Brain microvascular endothelial cell (primary cell): Measurements from ENCODE around the gene MCUR1.
"Not testable (repeated sequence)": the region's sequence is repeated elsewhere in the genome, so short reads cannot be mapped to it uniquely, and the experiment has no call there.

Experiments used
- DNase-seq: peaks from one replicate; pipeline ENCODE4 v3.0.0-alpha.2; 2020
- H3K27ac ChIP-seq: fragments of 250-450 bp; sonication (Bioruptor Pico); 2 replicates; pipeline ENCODE4 v1.5.1; 2020; ENCODE audit warnings: mild to moderate bottlenecking, moderate library complexity
- H3K27me3 ChIP-seq: fragments of 250-450 bp; sonication (Bioruptor Pico); replicated peaks from 2 replicates; pipeline ENCODE4 v1.5.1; 2020; ENCODE audit warnings: mild to moderate bottlenecking
- H3K36me3 ChIP-seq: fragments of 250-450 bp; sonication (Bioruptor Pico); replicated peaks from 2 replicates; pipeline ENCODE4 v1.5.1; 2020; ENCODE audit warnings: mild to moderate bottlenecking
- H3K4me3 ChIP-seq: 2 replicates; pipeline ENCODE4 v1.5.1; 2011; ENCODE audit warnings: low read depth, mild to moderate bottlenecking, control low read depth, low read length, moderate library complexity
- in situ Hi-C: cut with HindIII; loops from 2 replicates; pipeline ENCODE4 v1.10.0; 2017; ENCODE audit warnings: low sequenced_read_pairs, low pct_ligation_motif_present
- TF ChIP-seq, protein P1 (sequence below): IDR thresholded peaks from 2 replicates; pipeline ENCODE4 v1.5.1; 2011; ENCODE audit warnings: low read depth, mild to moderate bottlenecking, moderate library complexity, low read length, control low read depth, inconsistent platforms; ENCODE audit errors: missing control alignments

The MCUR1 gene

DNA sequence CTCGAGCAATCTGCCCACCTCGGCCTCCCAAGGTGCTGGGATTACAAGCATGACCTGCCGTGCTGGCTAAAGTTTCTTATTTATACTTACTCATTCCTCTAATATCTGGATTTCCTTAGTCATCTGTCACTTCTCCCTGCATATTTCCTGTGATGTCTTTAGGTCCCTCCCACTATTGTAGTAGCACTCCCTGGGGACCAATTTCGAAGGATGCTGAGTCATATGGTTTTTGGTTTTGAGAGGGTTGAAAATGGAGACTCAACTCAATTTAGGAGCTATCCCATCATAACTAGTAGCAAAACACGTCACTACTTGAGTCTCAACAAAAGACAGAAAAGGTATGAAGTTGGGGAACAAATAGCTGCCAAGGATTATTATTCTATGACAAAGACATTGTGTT lies 20.2 kb downstream of the MCUR1 start:
- TF ChIP-seq, protein P1, sequence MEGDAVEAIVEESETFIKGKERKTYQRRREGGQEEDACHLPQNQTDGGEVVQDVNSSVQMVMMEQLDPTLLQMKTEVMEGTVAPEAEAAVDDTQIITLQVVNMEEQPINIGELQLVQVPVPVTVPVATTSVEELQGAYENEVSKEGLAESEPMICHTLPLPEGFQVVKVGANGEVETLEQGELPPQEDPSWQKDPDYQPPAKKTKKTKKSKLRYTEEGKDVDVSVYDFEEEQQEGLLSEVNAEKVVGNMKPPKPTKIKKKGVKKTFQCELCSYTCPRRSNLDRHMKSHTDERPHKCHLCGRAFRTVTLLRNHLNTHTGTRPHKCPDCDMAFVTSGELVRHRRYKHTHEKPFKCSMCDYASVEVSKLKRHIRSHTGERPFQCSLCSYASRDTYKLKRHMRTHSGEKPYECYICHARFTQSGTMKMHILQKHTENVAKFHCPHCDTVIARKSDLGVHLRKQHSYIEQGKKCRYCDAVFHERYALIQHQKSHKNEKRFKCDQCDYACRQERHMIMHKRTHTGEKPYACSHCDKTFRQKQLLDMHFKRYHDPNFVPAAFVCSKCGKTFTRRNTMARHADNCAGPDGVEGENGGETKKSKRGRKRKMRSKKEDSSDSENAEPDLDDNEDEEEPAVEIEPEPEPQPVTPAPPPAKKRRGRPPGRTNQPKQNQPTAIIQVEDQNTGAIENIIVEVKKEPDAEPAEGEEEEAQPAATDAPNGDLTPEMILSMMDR, result no peak
- Histone ChIP-seq H3K4me3 (no peak overlapping the region), H3K27me3 (no peaks in the 10 kb centered on the region), H3K27ac (peak overlapping the region; percentile 57), H3K36me3 (peaks cover 2% of the 10 kb centered on the region)
- peak; percentile 79 for DNase-seq
- in situ Hi-C loops, result no loop called here

DNA sequence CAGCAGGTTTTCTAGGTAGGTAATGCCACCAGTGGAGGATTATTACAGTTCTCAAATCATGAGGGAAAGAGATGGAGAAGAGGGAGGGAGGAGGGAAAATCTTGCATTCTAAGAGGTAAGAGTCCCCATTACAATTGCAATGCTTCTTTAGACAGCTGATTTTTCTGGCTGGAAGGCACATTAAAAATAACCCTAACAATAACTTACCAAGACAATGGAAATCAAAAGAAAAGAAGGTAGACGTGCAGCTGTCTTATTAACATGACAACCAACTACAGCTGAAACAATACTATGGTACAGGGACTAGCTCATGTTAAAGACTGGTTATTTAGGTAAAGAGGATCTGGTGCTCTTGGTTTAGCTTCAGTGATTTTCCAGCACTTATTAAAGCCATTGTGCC lies 24.6 kb downstream of the MCUR1 start:
- DNase-seq, result no peak
- H3K27ac ChIP-seq, result no peak overlapping the region
- in situ Hi-C loops, result no loop called here
- H3K36me3 ChIP-seq, result peaks cover 2% of the 10 kb centered on the region
- TF ChIP-seq, protein P1, result no peak
- H3K4me3 ChIP-seq, result no peak overlapping the region
- H3K27me3 ChIP-seq, result no peaks in the 10 kb centered on the region

DNA sequence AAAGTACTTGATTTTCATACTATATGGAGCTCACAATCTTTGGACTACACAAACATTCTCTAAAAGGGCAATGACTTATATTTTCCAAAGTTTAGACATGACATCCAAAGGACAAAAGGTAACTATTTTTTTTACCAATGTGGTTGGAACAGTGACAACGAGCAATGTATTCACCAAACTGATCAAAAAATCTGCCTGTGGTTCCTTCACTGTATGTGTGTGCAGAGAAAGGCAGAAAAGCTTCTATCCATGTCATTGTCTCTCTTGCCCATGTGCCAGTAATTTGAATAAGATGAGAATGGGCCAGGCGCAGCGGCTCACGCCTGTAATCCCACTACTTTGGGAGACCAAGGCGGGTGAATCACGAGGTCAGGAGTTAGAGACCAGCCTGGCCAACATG lies 25.5 kb downstream of the MCUR1 start:
- H3K4me3 ChIP-seq, result no peak overlapping the region
- no peaks in the 10 kb centered on the region for H3K27me3 ChIP-seq
- H3K36me3 ChIP-seq, result peaks cover 2% of the 10 kb centered on the region
- TF ChIP-seq, protein P1, result no peak
- in situ Hi-C loops, result no loop called here
- no peak overlapping the region for H3K27ac ChIP-seq
- DNase-seq, result no peak

DNA sequence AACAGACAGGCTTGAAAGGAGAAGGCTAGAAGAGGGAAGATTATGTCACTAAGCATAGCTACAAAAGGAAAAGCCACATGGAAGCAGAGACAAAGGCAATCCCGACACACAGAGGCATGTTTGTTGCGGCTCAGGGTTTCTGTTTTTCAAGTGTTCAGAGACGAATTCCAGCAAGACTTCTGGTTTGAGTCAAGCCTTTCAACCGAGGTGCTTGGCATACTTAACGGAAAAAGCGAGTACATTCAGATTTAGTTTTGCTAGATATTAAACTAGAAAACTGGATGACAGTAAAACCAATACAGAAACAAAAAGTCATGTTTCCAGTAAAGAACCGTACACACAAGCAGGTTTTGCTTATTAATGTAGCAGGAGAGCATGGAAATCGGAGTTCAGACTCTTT lies 27.2 kb downstream of the MCUR1 start:
- in situ Hi-C loops, result no loop called here
- H3K27ac ChIP-seq, result no peak overlapping the region
- no peaks in the 10 kb centered on the region for H3K27me3 ChIP-seq
- H3K36me3 ChIP-seq, result no peaks in the 10 kb centered on the region
- peak overlapping the region; percentile 6 for H3K4me3 ChIP-seq
- DNase-seq, result no peak
- TF ChIP-seq, protein P1, result no peak

DNA sequence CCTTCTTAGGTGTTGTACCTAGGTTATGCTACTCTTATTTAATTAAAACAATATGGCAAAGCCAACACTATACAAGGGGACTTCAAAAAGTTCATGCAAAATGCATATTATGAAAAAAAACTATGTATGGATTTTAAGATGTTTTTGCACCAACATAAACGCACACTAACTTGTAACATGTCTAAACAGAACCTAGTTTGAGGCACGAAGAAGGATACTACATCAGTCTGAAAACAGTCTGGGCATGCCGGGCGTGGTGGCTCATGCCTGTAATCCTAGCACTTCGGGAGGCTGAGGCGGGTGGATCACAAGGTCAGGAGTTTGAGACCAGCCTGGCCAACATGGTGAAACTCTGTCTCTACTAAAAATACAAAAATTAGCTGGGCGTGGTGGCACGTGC lies 34.2 kb downstream of the MCUR1 start:
- H3K27ac ChIP-seq, H3K27me3 ChIP-seq, H3K36me3 ChIP-seq, DNase-seq, in situ Hi-C loops, H3K4me3 ChIP-seq: not testable (repeated sequence)

DNA sequence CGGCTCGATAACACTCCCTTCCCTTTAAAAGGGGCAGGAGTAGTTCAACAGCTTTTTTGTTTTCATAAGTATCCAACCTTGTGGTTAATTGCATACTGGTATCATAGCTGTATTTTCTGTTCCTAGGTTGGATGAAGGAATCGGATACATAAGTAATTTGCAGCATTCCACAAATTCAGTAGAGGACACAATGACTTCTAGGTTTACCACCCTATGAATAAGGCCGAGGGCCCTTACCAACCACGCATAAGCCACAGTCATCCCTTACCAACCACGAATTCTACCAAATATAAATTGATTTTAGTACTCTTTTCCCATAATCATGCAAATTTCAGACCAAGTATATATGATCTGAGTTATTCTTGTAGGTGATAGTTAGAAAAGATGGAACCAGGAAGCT lies 36.3 kb downstream of the MCUR1 start:
- Histone ChIP-seq H3K4me3 (no peak overlapping the region), H3K36me3 (no peaks in the 10 kb centered on the region), H3K27ac (no peak overlapping the region), H3K27me3 (no peaks in the 10 kb centered on the region)
- in situ Hi-C loops, result no loop called here
- TF ChIP-seq, protein P1, result no peak
- no peak for DNase-seq
